Mucosa of descending colon (tissue), 3 donors: ENCODE data around the gene ZRANB1. TPM values are rescaled to one million over a fixed set of nuclear protein-coding genes. Genes with fewer than 3 reads are reported as not detected.

Experiments
- ATAC-seq: fragments of 200-7000 bp; cut with Tn5 transposase; one replicate; pipeline ENCODE4 v1.9.1; 2020; ENCODE audit warnings: mild to moderate bottlenecking, moderate library complexity
- DNase-seq, 3 donors: peaks; one replicate each; pipeline ENCODE4 v3.0.0-alpha.2; 2020
- H3K36me3 ChIP-seq: fragments of 200-600 bp; one replicate; pipeline ENCODE4 v1.8.0; 2021; ENCODE audit warnings: low read depth, mild to moderate bottlenecking
- H3K4me1 ChIP-seq: fragments of 200-600 bp; one replicate; pipeline ENCODE4 v1.8.0; 2021; ENCODE audit warnings: low read depth, mild to moderate bottlenecking
- H3K4me3 ChIP-seq: fragments of 200-600 bp; one replicate; pipeline ENCODE4 v1.8.0; 2021; ENCODE audit warnings: mild to moderate bottlenecking
- H3K9me3 ChIP-seq: fragments of 200-600 bp; one replicate; pipeline ENCODE4 v1.8.0; 2021; ENCODE audit warnings: mild to moderate bottlenecking
- CTCF ChIP-seq: fragments of 200-600 bp; IDR thresholded peaks from one replicate; pipeline ENCODE4 v1.8.0; 2022; ENCODE audit warnings: antibody characterized with exemption, mild to moderate bottlenecking
- intact Hi-C, 2 donors: fragments of 100-400 bp; cut with DNase I in 1 of 2; cut with micrococcal nuclease in 1 of 2; formaldehyde crosslinking; loops; one replicate each; pipeline versions ENCODE4 v1.11.0 to v1.11.1; 2022; cut with DNase I, micrococcal nuclease
- total RNA-seq, 3 donors: library from RNA; stranded (reverse); fragmentation: NEBNext Ultra II Directional in 2 of 3; extraction: Animal tissue kit (Norgen Biotek cat#: 25700) in 2 of 3; gene quantifications; one replicate each; pipeline versions ENCODE4 v1.2.1 to v1.2.4, GENCODE V29; 2021 to 2023
- donor health status: DM: no; HTN: no; CAD: no; lungs with moderate emphysema.
- donor health status: DM: no; HTN: no; CAD: no.
- donor health status: DM: no; HTN: yes; CAD: no.

Gene ZRANB1
- total RNA-seq, 3 donors from 2014 or later, result 9.9 to 31.4 (median 13.5) TPM

DNA sequence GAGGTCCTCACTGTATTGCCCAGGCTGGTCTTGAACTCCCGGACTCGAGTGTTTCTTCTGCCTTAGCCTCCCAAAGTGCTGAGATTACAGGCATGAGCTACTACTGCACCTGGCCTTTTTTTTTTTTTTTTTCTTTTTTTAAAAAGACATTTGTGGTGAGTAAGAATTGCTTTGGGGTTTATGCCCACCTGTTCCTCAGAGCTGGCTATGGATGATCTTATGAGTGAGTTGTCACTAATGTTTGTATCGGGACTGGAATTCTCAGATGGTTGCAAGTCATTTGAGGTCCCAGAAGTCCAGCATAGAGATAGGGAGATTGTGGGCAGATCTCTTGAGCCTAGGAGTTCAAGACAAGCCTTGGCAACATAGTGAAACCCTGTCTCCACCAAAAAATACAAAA is 35.2 kb downstream of the ZRANB1 start:
- intact Hi-C loops, result no loop called here
- Histone ChIP-seq H3K36me3 (no peaks in the 10 kb centered on the region), H3K4me1 (no peaks in the 10 kb centered on the region), H3K9me3 (no peaks in the 10 kb centered on the region), H3K4me3 (no peak overlapping the region)
- TF ChIP-seq CTCF, result no peak
- ATAC-seq (no peak), DNase-seq (no peak)

DNA sequence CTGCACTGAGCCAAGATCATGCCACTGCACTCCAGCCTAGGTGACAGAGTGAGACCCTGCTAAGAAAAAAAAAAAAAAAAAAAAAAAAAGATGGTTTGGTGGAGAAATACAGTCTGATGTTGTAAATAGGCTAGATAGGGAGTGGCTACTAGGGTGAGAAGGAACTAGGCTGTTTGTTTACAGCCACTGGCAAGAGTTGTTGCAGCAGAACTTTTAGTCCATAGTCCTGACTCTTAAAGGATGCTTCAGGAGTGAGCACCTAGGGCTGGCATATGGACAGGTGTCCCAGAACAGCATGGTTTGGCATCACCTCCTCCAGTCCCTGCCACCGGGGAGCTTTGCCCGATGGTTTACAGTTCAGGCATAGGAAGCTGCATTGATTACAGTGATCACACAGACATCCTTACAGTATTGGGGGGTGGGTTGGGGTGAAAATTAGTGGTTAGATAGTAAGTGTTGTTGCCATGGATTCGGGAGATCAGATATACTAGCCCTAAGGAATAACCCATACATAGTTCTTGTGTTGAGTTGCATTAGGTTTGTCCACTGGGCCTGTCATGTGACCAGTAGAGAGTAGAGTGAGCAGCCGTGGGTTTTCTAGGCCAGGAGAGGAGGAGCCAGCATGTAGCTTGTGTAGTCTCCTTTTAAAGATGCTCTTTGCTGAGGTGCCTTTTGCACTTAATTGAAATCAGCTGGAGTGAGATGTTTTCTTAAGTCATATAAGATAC is 35.9 kb downstream of the ZRANB1 start:
- ATAC-seq (peak; percentile 32), DNase-seq (no peak)
- Histone ChIP-seq H3K9me3 (no peaks in the 10 kb centered on the region), H3K36me3 (no peaks in the 10 kb centered on the region), H3K4me1 (no peaks in the 10 kb centered on the region), H3K4me3 (no peak overlapping the region)
- no peak for TF ChIP-seq CTCF
- intact Hi-C loops, result no loop called here

- no peaks in the 10 kb centered on the region for H3K36me3 ChIP-seq
- no peak for TF ChIP-seq CTCF
- H3K4me3 ChIP-seq, result no peak overlapping the region
- ATAC-seq (no peak), DNase-seq (no peak)
- intact Hi-C loops, result no loop called here
- H3K9me3 ChIP-seq, result no peaks in the 10 kb centered on the region
- H3K4me1 ChIP-seq, result no peaks in the 10 kb centered on the region
Measured at GRCh38 chr10:124978376-124978725, 36.4 kb downstream of the ZRANB1 start.

GRCh38 chr10:124983321-124983720 is 41.4 kb downstream of the ZRANB1 start:
- peak; percentile 82 for ATAC-seq
- H3K9me3 ChIP-seq, result no peaks in the 10 kb centered on the region
- no peak for DNase-seq
- H3K36me3 ChIP-seq, result no peaks in the 10 kb centered on the region
- TF ChIP-seq CTCF, result no peak
- H3K4me1 ChIP-seq, result no peaks in the 10 kb centered on the region
- no peak overlapping the region for H3K4me3 ChIP-seq
- intact Hi-C loops, result no loop called here

- Histone ChIP-seq H3K4me3 (no peak overlapping the region), H3K4me1 (no peaks in the 10 kb centered on the region), H3K9me3 (no peaks in the 10 kb centered on the region), H3K36me3 (no peaks in the 10 kb centered on the region)
- no peak for TF ChIP-seq CTCF
- intact Hi-C loops, result no loop called here
- ATAC-seq, result no peak
- no peak for DNase-seq
Measured at GRCh38 chr10:124984376-124984775, 42.5 kb downstream of the ZRANB1 start.

- Histone ChIP-seq H3K9me3 (no peaks in the 10 kb centered on the region), H3K36me3 (no peaks in the 10 kb centered on the region), H3K4me3 (no peak overlapping the region), H3K4me1 (no peaks in the 10 kb centered on the region)
- no peak for TF ChIP-seq CTCF
- no peak for DNase-seq
- intact Hi-C loops, result no loop called here
- no peak for ATAC-seq
Measured at GRCh38 chr10:124985162-124985561, 43.2 kb downstream of the ZRANB1 start.
